Endothelial cell of umbilical vein (primary cell): Measurements from ENCODE around the gene PARP12. TPM values are rescaled to one million over a fixed set of nuclear protein-coding genes. Genes with fewer than 3 reads are reported as not detected.

Source experiments
- BruUV-seq: library from RNA; stranded (reverse); fragments of 400-500 nt; replicated peaks from 2 replicates; lab custom pipeline; 2021; lab: Mats Ljungman, UMichigan
- CTCF ChIA-PET: fragments of 300-600, 350-600 bp; sonication (Branson Sonifier 250); formaldehyde crosslinking; loops from one replicate; lab custom pipeline; 2021; ENCODE audit warnings: antibody characterized with exemption, inconsistent platforms; lab: Charles Lee
- POLR2A ChIA-PET: fragments of 300-600, 350-600 bp; sonication (Branson Sonifier 250); formaldehyde crosslinking; loops from one replicate; lab custom pipeline; 2021; ENCODE audit warnings: antibody characterized with exemption, inconsistent platforms; lab: Charles Lee
- DNase-seq: peaks from one replicate; pipeline ENCODE4 v3.0.0-alpha.2; 2011; ENCODE audit warnings: low read depth, low spot score
- FAIRE-seq: peaks from 2 replicates; lab custom pipeline; 2011; peaks lifted over from hg19 to GRCh38; lab: Jason Lieb, UNC
- H2AFZ ChIP-seq: 2 replicates; pipeline ENCODE4 v1.6.0; 2012; ENCODE audit warnings: low read depth, low read length, control low read depth, inconsistent platforms
- H3K27ac ChIP-seq: 2 replicates; pipeline ENCODE4 v1.5.1; 2011; ENCODE audit warnings: low read depth, mild to moderate bottlenecking, control low read depth, low read length, moderate library complexity; ENCODE audit not compliant: insufficient read depth
- H3K27me3 ChIP-seq, 2 experiments: 2 replicates each; pipeline versions ENCODE4 v1.6.0 to v1.6.1; 2011; ENCODE audit warnings: low read length in 2 of 2, mixed read lengths in 1 of 2; ENCODE audit not compliant: control insufficient read depth in 2 of 2, insufficient read depth in 2 of 2
- H3K36me3 ChIP-seq, 2 experiments: 2 replicates in 1 of 2; 3 replicates in 1 of 2; pipeline ENCODE4 v1.5.1; 2011; ENCODE audit warnings: low read length in 2 of 2, mild to moderate bottlenecking in 1 of 2, moderate library complexity in 1 of 2; ENCODE audit not compliant: control insufficient read depth in 2 of 2, insufficient read depth in 2 of 2; ENCODE audit errors: extremely low read depth in 1 of 2
- H3K4me1 ChIP-seq: 3 replicates; pipeline ENCODE4 v1.5.1; 2011; ENCODE audit warnings: mild to moderate bottlenecking, low read length; ENCODE audit not compliant: control insufficient read depth, insufficient read depth; ENCODE audit errors: extremely low read depth
- H3K4me2 ChIP-seq: 2 replicates; pipeline ENCODE4 v1.6.1; 2011; ENCODE audit warnings: low read length, control low read depth, mixed read lengths; ENCODE audit not compliant: insufficient read depth
- H3K4me3 ChIP-seq, 3 experiments: fragments of 200-600 bp in 1 of 3; sonication (generic), shearing (Covaris generic) in 1 of 3; replicated peaks in 1 of 3; 2 replicates each; pipeline ENCODE4 v1.5.1; 2011 to 2016; ENCODE audit warnings: control low read depth in 3 of 3, low read length in 3 of 3, mild to moderate bottlenecking in 2 of 3, inconsistent platforms in 1 of 3, low read depth in 1 of 3, moderate library complexity in 1 of 3; ENCODE audit not compliant: insufficient read depth in 1 of 3
- H3K79me2 ChIP-seq: 2 replicates; pipeline ENCODE4 v1.6.0; 2012; ENCODE audit warnings: low read length, inconsistent platforms; ENCODE audit not compliant: control insufficient read depth, insufficient read depth
- H3K9ac ChIP-seq: replicated peaks from 2 replicates; pipeline ENCODE3; 2011; ENCODE audit warnings: low read length, control low read depth; ENCODE audit not compliant: insufficient read depth; ENCODE audit errors: extremely low read depth
- H3K9me1 ChIP-seq: replicated peaks from 3 replicates; pipeline ENCODE4 v1.6.0; 2011; ENCODE audit warnings: mild to moderate bottlenecking, low read length; ENCODE audit not compliant: control insufficient read depth, insufficient read depth; ENCODE audit errors: extremely low read depth
- H3K9me3 ChIP-seq: replicated peaks from 2 replicates; pipeline ENCODE4 v1.5.1; 2012; ENCODE audit warnings: low read length, inconsistent platforms; ENCODE audit not compliant: control insufficient read depth, insufficient read depth
- H4K20me1 ChIP-seq: replicated peaks from 2 replicates; pipeline ENCODE3; 2011; ENCODE audit warnings: mild to moderate bottlenecking, low read length; ENCODE audit not compliant: control insufficient read depth, insufficient read depth; ENCODE audit errors: extremely low read depth
- EZH2 ChIP-seq: IDR thresholded peaks from 2 replicates; pipeline ENCODE4 v1.6.1; 2012; ENCODE audit warnings: borderline replicate concordance, low read depth, mild to moderate bottlenecking, moderate library complexity, low read length, inconsistent platforms; ENCODE audit not compliant: severe bottlenecking
- FOS ChIP-seq: IDR thresholded peaks from 2 replicates; pipeline ENCODE4 v1.6.1; 2011; ENCODE audit warnings: mild to moderate bottlenecking, low read length, moderate library complexity, borderline replicate concordance; ENCODE audit not compliant: insufficient read depth
- GATA2 ChIP-seq: IDR thresholded peaks from 2 replicates; pipeline ENCODE4 v1.7.0; 2011; ENCODE audit warnings: low read depth, mild to moderate bottlenecking, moderate library complexity, mixed read lengths, low read length; ENCODE audit not compliant: insufficient read length, insufficient read depth
- JUN ChIP-seq: IDR thresholded peaks from 2 replicates; pipeline ENCODE4 v1.6.1; 2011; ENCODE audit warnings: borderline replicate concordance, low read depth; ENCODE audit not compliant: insufficient read length, insufficient read depth
- MYC ChIP-seq: IDR thresholded peaks from one replicate; pipeline ENCODE4 v1.6.1; 2011; ENCODE audit warnings: mild to moderate bottlenecking, low read depth, low read length
- POLR2A ChIP-seq: IDR thresholded peaks from 2 replicates; pipeline ENCODE4 v1.6.1; 2012; ENCODE audit warnings: low read depth, mild to moderate bottlenecking, control low read depth, low read length
- POLR2AphosphoS5 ChIP-seq: IDR thresholded peaks from 2 replicates; pipeline ENCODE4 v1.6.1; 2012; ENCODE audit warnings: low read depth, mild to moderate bottlenecking, control low read depth, low read length, moderate library complexity; ENCODE audit not compliant: insufficient read depth
- dilution Hi-C: fragments of 300-500 bp; cut with MboI; formaldehyde crosslinking; loops from one replicate; pipeline ENCODE4 v1.15.0; 2019; ENCODE audit warnings: low sequenced_read_pairs; ENCODE audit not compliant: extremely low pct_ligation_motif_present
- intact Hi-C: fragments of 100-400 bp; cut with micrococcal nuclease; formaldehyde crosslinking; loops from one replicate; pipeline ENCODE4 v1.10.0; 2022
- polyA plus RNA-seq, 4 experiments: library from polyadenylated mRNA; depleted of rRNA in 3 of 4; stranded (reverse) in 3 of 4; unstranded in 1 of 4; fragments of >200 nt; gene quantifications; 2 replicates each; pipeline versions ENCODE4 v1.2.1 to v1.2.3, GENCODE V29; 2011 to 2012; ENCODE audit warnings: missing spikeins in 1 of 4
- total RNA-seq: library from RNA; stranded (reverse); gene quantifications from 2 replicates; pipeline ENCODE4 v1.2.3, GENCODE V29; 2021
- TF ChIP-seq, protein P1 (sequence below), 2 donors: IDR thresholded peaks; 1 replicate in 1 of 2; 2 replicates in 1 of 2; pipeline ENCODE4 v1.5.1; 2011; ENCODE audit warnings: low read length in 2 of 2, mild to moderate bottlenecking in 2 of 2, moderate library complexity in 2 of 2, control low read depth in 1 of 2, inconsistent platforms in 1 of 2, low read depth in 1 of 2; ENCODE audit not compliant: insufficient read depth in 1 of 2; ENCODE audit errors: extremely low read depth in 1 of 2
- TF ChIP-seq, protein P2 (sequence below): IDR thresholded peaks from 2 replicates; pipeline ENCODE4 v1.6.1; 2011; ENCODE audit not compliant: insufficient read depth, insufficient read length

The PARP12 gene
- total and polyA plus RNA-seq, 2 donors (not counting 3 experiments of a cell fraction or from before 2014, with no cell fraction given), result 65.4 to 83.2 TPM

DNA sequence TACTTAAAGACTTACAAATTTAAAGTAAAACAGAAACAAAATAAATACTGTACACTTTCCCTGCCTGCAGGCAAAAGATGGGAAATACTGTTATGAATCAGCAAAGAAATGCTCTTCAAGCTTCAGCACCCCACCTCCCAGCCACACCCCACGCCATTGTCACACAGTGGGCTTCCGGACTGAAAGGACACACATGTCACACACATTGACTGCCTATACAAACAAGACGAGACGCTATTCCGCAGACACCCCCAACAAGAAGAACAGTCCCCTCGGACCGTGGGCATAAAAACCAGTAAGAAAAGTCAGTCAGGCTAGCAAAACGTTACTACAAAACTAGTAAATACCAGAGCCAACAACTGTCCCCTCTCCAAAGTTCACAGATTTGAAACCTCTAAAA, 22.2 kb upstream of the PARP12 start:
- peaks cover 6% of the 10 kb centered on the region for H3K4me1 ChIP-seq
- no peak overlapping the region for H3K9ac ChIP-seq
- dilution Hi-C loops, result no loop called here
- H3K9me3 ChIP-seq, result no peaks in the 10 kb centered on the region
- no peaks in the 10 kb centered on the region for H3K36me3 ChIP-seq
- no peaks in the 10 kb centered on the region for H3K9me1 ChIP-seq
- H3K79me2 ChIP-seq, result no peaks in the 10 kb centered on the region
- intact Hi-C loops, result no loop called here
- no peaks in the 10 kb centered on the region for H3K27me3 ChIP-seq
- POLR2A ChIA-PET, result no interaction called here
- FAIRE-seq, result no peak
- H4K20me1 ChIP-seq, result no peaks in the 10 kb centered on the region
- TF ChIP-seq FOS (no peak), POLR2AphosphoS5 (no peak), GATA2 (no peak), MYC (no peak), JUN (no peak), POLR2A (no peak), EZH2 (no peak)
- TF ChIP-seq, protein P1, sequence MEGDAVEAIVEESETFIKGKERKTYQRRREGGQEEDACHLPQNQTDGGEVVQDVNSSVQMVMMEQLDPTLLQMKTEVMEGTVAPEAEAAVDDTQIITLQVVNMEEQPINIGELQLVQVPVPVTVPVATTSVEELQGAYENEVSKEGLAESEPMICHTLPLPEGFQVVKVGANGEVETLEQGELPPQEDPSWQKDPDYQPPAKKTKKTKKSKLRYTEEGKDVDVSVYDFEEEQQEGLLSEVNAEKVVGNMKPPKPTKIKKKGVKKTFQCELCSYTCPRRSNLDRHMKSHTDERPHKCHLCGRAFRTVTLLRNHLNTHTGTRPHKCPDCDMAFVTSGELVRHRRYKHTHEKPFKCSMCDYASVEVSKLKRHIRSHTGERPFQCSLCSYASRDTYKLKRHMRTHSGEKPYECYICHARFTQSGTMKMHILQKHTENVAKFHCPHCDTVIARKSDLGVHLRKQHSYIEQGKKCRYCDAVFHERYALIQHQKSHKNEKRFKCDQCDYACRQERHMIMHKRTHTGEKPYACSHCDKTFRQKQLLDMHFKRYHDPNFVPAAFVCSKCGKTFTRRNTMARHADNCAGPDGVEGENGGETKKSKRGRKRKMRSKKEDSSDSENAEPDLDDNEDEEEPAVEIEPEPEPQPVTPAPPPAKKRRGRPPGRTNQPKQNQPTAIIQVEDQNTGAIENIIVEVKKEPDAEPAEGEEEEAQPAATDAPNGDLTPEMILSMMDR (IDR thresholded peaks at IDR 0.05; ENCODE audit: extremely low read depth in 1 of 2, insufficient read depth in 1 of 2, low read depth in 1 of 2, low read length in 2 of 2), result no peak
- TF ChIP-seq, protein P2, sequence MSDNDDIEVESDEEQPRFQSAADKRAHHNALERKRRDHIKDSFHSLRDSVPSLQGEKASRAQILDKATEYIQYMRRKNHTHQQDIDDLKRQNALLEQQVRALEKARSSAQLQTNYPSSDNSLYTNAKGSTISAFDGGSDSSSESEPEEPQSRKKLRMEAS, result no peak
- CTCF ChIA-PET, result interaction anchor here (1.0 to 1.6 kb wide), 3 partner anchors 10 to 483 kb away, joined by 3 to 6 read pairs (median 4); no protein-coding TSS in a partner anchor
- no peak overlapping the region for H3K27ac ChIP-seq
- peak overlapping the region; percentile 16 for H3K4me2 ChIP-seq
- peak overlapping the region; percentile 52 for H2AFZ ChIP-seq
- no TSS peak for BruUV-seq
- no peak overlapping the region for H3K4me3 ChIP-seq
- DNase-seq, result peak; percentile 13
